ENCODE data around the gene CRAMP1.
A peak's percentile ranks its signal among the peaks of the same experiment; 100 is the strongest.

CRAMP1 gene

GRCh38 chr16:1641261-1641660 is 29.1 kb downstream of the CRAMP1 start:
- ATAC-seq (replicated peaks; ENCODE audit: extremely low read depth, poor library complexity, severe bottlenecking), result no peak
- Mint-ChIP-seq H3K4me1 (peaks cover 29% of the 10 kb centered on the region), H3K4me3 (no peak overlapping the region), H3K36me3 (ENCODE audit: insufficient read depth) (peaks cover 16% of the 10 kb centered on the region), H3K27me3 (no peaks in the 10 kb centered on the region), H3K27ac (ENCODE audit: low read depth) (no peak overlapping the region), H3K9me3 (no peaks in the 10 kb centered on the region)
- DNase-seq (ENCODE audit: low spot score in 2 of 2), result no peak

- Mint-ChIP-seq H3K4me3 (no peak overlapping the region), H3K27me3 (no peaks in the 10 kb centered on the region), H3K27ac (ENCODE audit: low read depth) (no peak overlapping the region), H3K9me3 (no peaks in the 10 kb centered on the region), H3K36me3 (ENCODE audit: insufficient read depth) (peaks cover 18% of the 10 kb centered on the region), H3K4me1 (peaks cover 35% of the 10 kb centered on the region)
- ATAC-seq (replicated peaks; ENCODE audit: extremely low read depth, poor library complexity, severe bottlenecking), result no peak
- no peak for DNase-seq (ENCODE audit: low spot score in 2 of 2)
These were observed 30.0 kb downstream of the CRAMP1 start for GRCh38 chr16:1642148-1642547.

GRCh38 chr16:1642753-1643152 is 30.6 kb downstream of the CRAMP1 start:
- Mint-ChIP-seq H3K27ac (ENCODE audit: low read depth) (no peak overlapping the region), H3K27me3 (no peaks in the 10 kb centered on the region), H3K4me3 (no peak overlapping the region), H3K36me3 (ENCODE audit: insufficient read depth) (peaks cover 18% of the 10 kb centered on the region), H3K4me1 (peaks cover 36% of the 10 kb centered on the region), H3K9me3 (no peaks in the 10 kb centered on the region)
- ATAC-seq (replicated peaks; ENCODE audit: extremely low read depth, poor library complexity, severe bottlenecking), result no peak
- no peak for DNase-seq (ENCODE audit: low spot score in 2 of 2)

DNA sequence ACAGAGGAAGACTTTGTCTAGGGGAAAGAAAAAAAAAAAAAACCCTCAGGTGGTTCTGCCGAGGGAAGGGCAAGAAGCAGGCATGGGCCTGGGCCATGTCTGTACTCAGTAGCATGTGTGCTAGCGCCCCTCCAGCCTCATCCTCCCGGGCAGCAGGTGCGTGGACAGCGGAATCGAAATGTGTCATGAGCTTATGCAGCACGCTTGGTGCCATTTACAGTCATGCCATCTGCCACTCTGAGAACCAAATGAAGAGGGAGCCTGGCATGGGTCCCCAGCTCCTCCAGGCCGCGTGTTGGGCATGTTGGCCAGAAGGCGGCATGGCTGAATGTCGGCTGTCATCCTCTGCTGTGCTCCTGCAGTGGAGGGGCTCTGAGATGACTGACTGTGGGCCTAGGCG is 31.4 kb downstream of the CRAMP1 start:
- Mint-ChIP-seq H3K4me3 (no peak overlapping the region), H3K36me3 (ENCODE audit: insufficient read depth) (peaks cover 20% of the 10 kb centered on the region), H3K9me3 (no peaks in the 10 kb centered on the region), H3K4me1 (peaks cover 40% of the 10 kb centered on the region), H3K27ac (ENCODE audit: low read depth) (peak overlapping the region; percentile 54), H3K27me3 (no peaks in the 10 kb centered on the region)
- no peak for DNase-seq (ENCODE audit: low spot score in 2 of 2)
- ATAC-seq (replicated peaks; ENCODE audit: extremely low read depth, poor library complexity, severe bottlenecking), result no peak

DNA sequence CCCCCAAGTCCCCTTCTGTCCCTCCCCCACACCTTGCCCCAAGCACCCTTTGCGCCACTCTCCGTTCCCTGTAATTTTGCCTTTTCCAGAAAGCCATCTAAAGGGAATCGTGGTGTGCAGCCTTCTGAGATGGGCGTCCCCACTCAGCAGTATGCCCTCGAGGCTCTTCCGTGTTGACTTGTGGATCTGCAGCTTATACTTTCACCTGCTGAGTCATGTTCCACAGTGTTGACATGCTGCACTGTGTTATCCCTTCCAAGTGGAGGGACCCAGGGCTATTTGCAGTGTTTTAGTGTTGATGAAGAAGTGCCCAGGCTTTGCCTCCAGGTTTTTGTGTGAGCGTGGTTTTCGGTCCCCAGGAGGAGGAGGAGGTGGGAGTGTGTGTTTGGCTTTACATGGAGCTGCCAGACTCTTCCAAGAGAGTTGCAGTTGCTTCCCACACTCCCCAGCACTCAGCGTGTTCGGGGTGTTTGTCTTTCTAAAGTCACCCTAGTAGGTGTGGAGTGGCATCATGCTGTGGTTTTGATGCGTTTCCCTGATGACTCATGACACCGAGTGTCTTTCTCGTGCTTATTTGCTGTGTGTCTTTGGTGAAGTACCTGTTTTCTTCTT is 33.9 kb downstream of the CRAMP1 start:
- peaks cover 12% of the 10 kb centered on the region for H3K36me3 Mint-ChIP-seq (ENCODE audit: insufficient read depth)
- no peak overlapping the region for H3K4me3 Mint-ChIP-seq
- peak; percentile 65 for ATAC-seq (replicated peaks; ENCODE audit: extremely low read depth, poor library complexity, severe bottlenecking)
- peaks cover 39% of the 10 kb centered on the region for H3K4me1 Mint-ChIP-seq
- H3K27me3 Mint-ChIP-seq, result no peaks in the 10 kb centered on the region
- DNase-seq (ENCODE audit: low spot score in 2 of 2), result no peak
- H3K9me3 Mint-ChIP-seq, result no peaks in the 10 kb centered on the region
- peak overlapping the region; percentile 66 for H3K27ac Mint-ChIP-seq (ENCODE audit: low read depth)

DNA sequence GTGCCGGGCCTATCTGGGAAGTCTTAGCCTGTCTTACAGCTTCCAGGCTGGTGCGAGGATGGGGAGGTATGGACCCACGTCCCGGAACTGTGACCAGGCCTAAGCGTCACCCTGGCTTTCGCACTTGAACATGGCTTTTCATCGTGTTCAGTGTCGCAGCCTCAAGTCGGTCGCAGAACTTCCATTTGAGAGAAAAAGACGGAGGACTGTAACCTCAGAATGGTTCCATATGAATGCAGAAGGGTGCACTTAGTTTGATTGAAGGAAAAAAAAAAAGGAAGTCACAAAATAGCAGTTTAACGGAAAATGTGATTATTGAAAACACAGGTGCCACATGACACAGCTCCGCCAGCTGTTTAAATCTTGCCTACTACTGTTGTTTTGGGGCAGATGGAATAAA is 35.7 kb downstream of the CRAMP1 start:
- DNase-seq (ENCODE audit: low spot score in 2 of 2), result no peak
- no peak for ATAC-seq (replicated peaks; ENCODE audit: extremely low read depth, poor library complexity, severe bottlenecking)
- Mint-ChIP-seq H3K9me3 (no peaks in the 10 kb centered on the region), H3K4me3 (no peak overlapping the region), H3K36me3 (ENCODE audit: insufficient read depth) (peaks cover 17% of the 10 kb centered on the region), H3K4me1 (peaks cover 42% of the 10 kb centered on the region), H3K27me3 (no peaks in the 10 kb centered on the region), H3K27ac (ENCODE audit: low read depth) (no peak overlapping the region)

- no peaks in the 10 kb centered on the region for H3K27me3 Mint-ChIP-seq
- H3K9me3 Mint-ChIP-seq, result no peaks in the 10 kb centered on the region
- no peak for ATAC-seq (replicated peaks; ENCODE audit: extremely low read depth, poor library complexity, severe bottlenecking)
- peaks cover 23% of the 10 kb centered on the region for H3K36me3 Mint-ChIP-seq (ENCODE audit: insufficient read depth)
- H3K4me1 Mint-ChIP-seq, result peaks cover 37% of the 10 kb centered on the region
- H3K4me3 Mint-ChIP-seq, result no peak overlapping the region
- H3K27ac Mint-ChIP-seq (ENCODE audit: low read depth), result no peak overlapping the region
- no peak for DNase-seq (ENCODE audit: low spot score in 2 of 2)
These were observed 38.0 kb downstream of the CRAMP1 start for GRCh38 chr16:1650131-1650530.

- Mint-ChIP-seq H3K9me3 (no peaks in the 10 kb centered on the region), H3K27me3 (no peaks in the 10 kb centered on the region), H3K27ac (ENCODE audit: low read depth) (peak overlapping the region; percentile 80), H3K4me3 (no peak overlapping the region), H3K4me1 (peaks cover 25% of the 10 kb centered on the region), H3K36me3 (ENCODE audit: insufficient read depth) (peaks cover 25% of the 10 kb centered on the region)
- DNase-seq (ENCODE audit: low spot score in 2 of 2) (no peak), ATAC-seq (replicated peaks; ENCODE audit: extremely low read depth, poor library complexity, severe bottlenecking) (no peak)
These were observed 39.2 kb downstream of the CRAMP1 start for GRCh38 chr16:1651094-1651973.

GRCh38 chr16:1651974-1652312 is 39.8 kb downstream of the CRAMP1 start:
- Mint-ChIP-seq H3K27ac (ENCODE audit: low read depth) (peak overlapping the region; percentile 80), H3K27me3 (no peaks in the 10 kb centered on the region), H3K4me3 (no peak overlapping the region), H3K4me1 (peaks cover 20% of the 10 kb centered on the region), H3K36me3 (ENCODE audit: insufficient read depth) (peaks cover 22% of the 10 kb centered on the region), H3K9me3 (no peaks in the 10 kb centered on the region)
- DNase-seq (ENCODE audit: low spot score in 2 of 2) (no peak), ATAC-seq (replicated peaks; ENCODE audit: extremely low read depth, poor library complexity, severe bottlenecking) (no peak)

DNA sequence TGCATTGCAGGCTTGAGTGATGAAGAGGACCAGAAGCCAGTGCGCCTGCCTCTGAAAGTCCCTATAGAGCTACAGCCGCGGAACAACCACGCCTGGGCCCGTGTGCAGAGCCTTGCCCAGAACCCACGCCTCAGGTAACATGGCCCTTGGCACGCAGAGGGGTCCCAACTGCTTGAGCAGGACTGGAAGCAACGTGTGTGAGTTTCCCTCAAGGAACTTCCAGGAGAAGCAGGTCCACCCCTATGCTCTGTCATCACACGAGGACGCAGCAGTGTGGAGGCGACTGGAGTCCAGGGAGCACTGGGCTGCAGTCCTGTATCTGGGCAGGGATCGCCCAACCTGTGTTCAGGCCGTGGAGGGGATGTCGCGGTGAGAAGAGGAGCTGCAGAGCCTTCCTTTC is 40.9 kb downstream of the CRAMP1 start:
- Mint-ChIP-seq H3K4me3 (no peak overlapping the region), H3K9me3 (no peaks in the 10 kb centered on the region), H3K4me1 (peaks cover 16% of the 10 kb centered on the region), H3K27ac (ENCODE audit: low read depth) (no peak overlapping the region), H3K36me3 (ENCODE audit: insufficient read depth) (peaks cover 25% of the 10 kb centered on the region), H3K27me3 (no peaks in the 10 kb centered on the region)
- DNase-seq (ENCODE audit: low spot score in 2 of 2), result no peak
- no peak for ATAC-seq (replicated peaks; ENCODE audit: extremely low read depth, poor library complexity, severe bottlenecking)

- DNase-seq (ENCODE audit: low spot score in 2 of 2), result no peak
- Mint-ChIP-seq H3K9me3 (no peaks in the 10 kb centered on the region), H3K27me3 (no peaks in the 10 kb centered on the region), H3K27ac (ENCODE audit: low read depth) (peak overlapping the region; percentile 35), H3K36me3 (ENCODE audit: insufficient read depth) (peaks cover 20% of the 10 kb centered on the region), H3K4me3 (no peak overlapping the region), H3K4me1 (peaks cover 15% of the 10 kb centered on the region)
- no peak for ATAC-seq (replicated peaks; ENCODE audit: extremely low read depth, poor library complexity, severe bottlenecking)
These were observed 42.5 kb downstream of the CRAMP1 start for GRCh38 chr16:1654505-1655268.

DNA sequence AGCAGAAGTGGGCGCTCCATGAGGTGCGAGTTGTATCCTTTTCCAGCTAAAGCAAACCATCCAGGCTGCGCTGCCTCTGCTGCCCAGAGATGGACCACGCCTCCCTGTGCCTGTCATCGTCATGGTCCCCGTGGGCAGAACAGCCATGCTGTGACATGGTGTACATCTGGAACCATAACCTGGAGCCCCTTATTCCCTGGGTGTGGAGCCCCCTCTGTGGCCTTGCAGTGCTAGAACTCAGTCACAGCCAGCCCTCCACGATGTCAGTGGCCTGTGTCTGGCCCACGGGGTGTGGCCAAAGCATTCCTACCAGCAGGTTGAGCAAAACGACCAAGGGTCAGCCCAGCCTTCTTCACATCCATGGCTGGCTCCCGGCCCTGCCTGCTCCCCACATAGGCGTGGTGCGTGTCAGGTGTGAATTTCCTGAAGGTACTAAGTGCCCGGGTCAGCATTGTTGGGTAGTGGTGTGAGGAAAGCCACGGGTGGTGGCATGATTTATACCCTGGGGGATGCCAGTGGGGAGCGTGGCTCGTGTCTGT is 43.2 kb downstream of the CRAMP1 start:
- no peak for DNase-seq (ENCODE audit: low spot score in 2 of 2)

More for the DNA sequence above, 43.2 kb downstream of the CRAMP1 start:
- H3K4me1 Mint-ChIP-seq, result peaks cover 15% of the 10 kb centered on the region
- H3K27me3 Mint-ChIP-seq, result no peaks in the 10 kb centered on the region
- H3K27ac Mint-ChIP-seq (ENCODE audit: low read depth), result no peak overlapping the region
- no peak for ATAC-seq (replicated peaks; ENCODE audit: extremely low read depth, poor library complexity, severe bottlenecking)
- H3K4me3 Mint-ChIP-seq, result no peak overlapping the region
- no peaks in the 10 kb centered on the region for H3K9me3 Mint-ChIP-seq
- peaks cover 20% of the 10 kb centered on the region for H3K36me3 Mint-ChIP-seq (ENCODE audit: insufficient read depth)
